ENCODE measurements around the gene LARP4B.

DNA sequence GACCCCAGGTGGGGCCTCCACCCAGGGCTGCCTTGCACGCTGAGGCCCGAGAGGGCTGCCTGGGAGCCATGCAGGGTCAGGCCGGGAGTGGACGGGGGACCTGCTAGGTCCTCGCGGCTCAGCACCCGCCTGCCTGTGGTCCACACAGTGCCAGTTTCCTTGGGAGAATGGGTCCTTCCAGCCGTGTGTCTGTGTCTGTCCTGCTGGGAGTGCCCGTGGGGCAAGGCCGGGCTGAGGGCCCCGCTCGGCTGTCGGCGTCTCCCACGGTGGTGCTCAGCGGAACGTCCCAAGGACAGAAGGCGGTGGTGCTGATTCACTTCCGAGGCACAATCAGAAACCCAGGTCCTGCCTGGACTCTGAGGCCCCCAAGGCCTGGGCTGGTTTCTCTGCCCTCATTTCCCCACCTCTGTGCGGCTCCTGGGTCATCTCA lies 33.5 kb upstream of the LARP4B start:
- TF ChIP-seq, protein P1, sequence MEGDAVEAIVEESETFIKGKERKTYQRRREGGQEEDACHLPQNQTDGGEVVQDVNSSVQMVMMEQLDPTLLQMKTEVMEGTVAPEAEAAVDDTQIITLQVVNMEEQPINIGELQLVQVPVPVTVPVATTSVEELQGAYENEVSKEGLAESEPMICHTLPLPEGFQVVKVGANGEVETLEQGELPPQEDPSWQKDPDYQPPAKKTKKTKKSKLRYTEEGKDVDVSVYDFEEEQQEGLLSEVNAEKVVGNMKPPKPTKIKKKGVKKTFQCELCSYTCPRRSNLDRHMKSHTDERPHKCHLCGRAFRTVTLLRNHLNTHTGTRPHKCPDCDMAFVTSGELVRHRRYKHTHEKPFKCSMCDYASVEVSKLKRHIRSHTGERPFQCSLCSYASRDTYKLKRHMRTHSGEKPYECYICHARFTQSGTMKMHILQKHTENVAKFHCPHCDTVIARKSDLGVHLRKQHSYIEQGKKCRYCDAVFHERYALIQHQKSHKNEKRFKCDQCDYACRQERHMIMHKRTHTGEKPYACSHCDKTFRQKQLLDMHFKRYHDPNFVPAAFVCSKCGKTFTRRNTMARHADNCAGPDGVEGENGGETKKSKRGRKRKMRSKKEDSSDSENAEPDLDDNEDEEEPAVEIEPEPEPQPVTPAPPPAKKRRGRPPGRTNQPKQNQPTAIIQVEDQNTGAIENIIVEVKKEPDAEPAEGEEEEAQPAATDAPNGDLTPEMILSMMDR (IDR thresholded peaks at IDR 0.05; ENCODE audit: low read depth, low read length) = no peak
- TF ChIP-seq EZH2phosphoT487 (IDR thresholded peaks at IDR 0.05; ENCODE audit: low read depth) = no peak
